Measurements from ENCODE around the gene EHBP1L1. TPM values are rescaled to one million over a fixed set of nuclear protein-coding genes. Genes with fewer than 3 reads are reported as not detected.

EHBP1L1 gene
- total RNA-seq, 4 donors from 2014 or later: 186 to 472 (median 293) TPM

- Histone ChIP-seq H3K27me3 (no peaks in the 10 kb centered on the region), H3K4me3 (no peak overlapping the region), H3K27ac (replicated peaks in 1 of 4) (no peak overlapping the region), H3K9me3 (no peaks in the 10 kb centered on the region), H3K4me1 (peaks cover 0 to 8% (median 4%) of the 10 kb centered on the region in 4 donors), H3K36me3 (peaks cover 69 to 100% (median 100%) of the 10 kb centered on the region in 4 donors)
- intact Hi-C loops (cut with DNase I): no loop called here
- 83% methylated on average over 7 of the region's 11 CpGs for WGBS
- no peak for DNase-seq (ENCODE audit: extremely low spot score)
- no peak for TF ChIP-seq EP300 (IDR thresholded peaks at IDR 0.05)
- no peak for TF ChIP-seq POLR2A (IDR thresholded peaks at IDR 0.05; ENCODE audit: low read depth)
- no peak for TF ChIP-seq CTCF (IDR thresholded peaks at IDR 0.05)
- no peak for TF ChIP-seq POLR2AphosphoS5 (IDR thresholded peaks at IDR 0.05)
Observed at GRCh38 chr11:65630215-65630614, 54.4 kb downstream of the EHBP1L1 start.

GRCh38 chr11:65633390-65634108 lies 57.7 kb downstream of the EHBP1L1 start:
- Histone ChIP-seq H3K36me3 (peaks cover 59 to 88% (median 87%) of the 10 kb centered on the region in 4 donors), H3K27ac (replicated peaks in 1 of 4) (no peak overlapping the region), H3K4me3 (no peak overlapping the region), H3K9me3 (no peaks in the 10 kb centered on the region), H3K27me3 (no peaks in the 10 kb centered on the region), H3K4me1 (peaks cover 13 to 23% (median 15%) of the 10 kb centered on the region in 4 donors)
- intact Hi-C loops (cut with DNase I): no loop called here
- DNase-seq (ENCODE audit: extremely low spot score): no peak
- TF ChIP-seq CTCF (IDR thresholded peaks at IDR 0.05) (no peak), EP300 (IDR thresholded peaks at IDR 0.05) (no peak), POLR2A (IDR thresholded peaks at IDR 0.05; ENCODE audit: low read depth) (no peak), POLR2AphosphoS5 (IDR thresholded peaks at IDR 0.05) (no peak)
- WGBS: 77% methylated on average over 20 of the region's 20 CpGs

GRCh38 chr11:65634109-65634436 lies 58.2 kb downstream of the EHBP1L1 start:
- peaks cover 19 to 29% (median 21%) of the 10 kb centered on the region in 4 donors for H3K4me1 ChIP-seq
- no peak overlapping the region for H3K27ac ChIP-seq (replicated peaks in 1 of 4)
- H3K36me3 ChIP-seq: peaks cover 54 to 82% (median 81%) of the 10 kb centered on the region in 4 donors
- H3K27me3 ChIP-seq: no peaks in the 10 kb centered on the region
- 89% methylated on average over 14 of the region's 14 CpGs for WGBS
- no peak for TF ChIP-seq EP300 (IDR thresholded peaks at IDR 0.05)
- no peak for TF ChIP-seq CTCF (IDR thresholded peaks at IDR 0.05)
- TF ChIP-seq POLR2A (IDR thresholded peaks at IDR 0.05; ENCODE audit: low read depth): no peak
- no peak for TF ChIP-seq POLR2AphosphoS5 (IDR thresholded peaks at IDR 0.05)
- DNase-seq (ENCODE audit: extremely low spot score): no peak
- H3K4me3 ChIP-seq: no peak overlapping the region
- no peaks in the 10 kb centered on the region for H3K9me3 ChIP-seq
- intact Hi-C loops (cut with DNase I): no loop called here

GRCh38 chr11:65634440-65634839 lies 58.6 kb downstream of the EHBP1L1 start:
- Histone ChIP-seq H3K27ac (replicated peaks in 1 of 4) (no peak overlapping the region), H3K4me1 (peaks cover 22 to 32% (median 24%) of the 10 kb centered on the region in 4 donors), H3K27me3 (no peaks in the 10 kb centered on the region), H3K36me3 (peaks cover 50 to 79% (median 78%) of the 10 kb centered on the region in 4 donors), H3K9me3 (no peaks in the 10 kb centered on the region), H3K4me3 (no peak overlapping the region)
- intact Hi-C loops (cut with DNase I): no loop called here
- no peak for TF ChIP-seq EP300 (IDR thresholded peaks at IDR 0.05)
- no peak for TF ChIP-seq POLR2A (IDR thresholded peaks at IDR 0.05; ENCODE audit: low read depth)
- TF ChIP-seq CTCF (IDR thresholded peaks at IDR 0.05): no peak
- TF ChIP-seq POLR2AphosphoS5 (IDR thresholded peaks at IDR 0.05): no peak
- 93% methylated on average over 11 of the region's 11 CpGs for WGBS
- no peak for DNase-seq (ENCODE audit: extremely low spot score)
